ENCODE measurements around the gene COL4A2.

The COL4A2 gene

DNA sequence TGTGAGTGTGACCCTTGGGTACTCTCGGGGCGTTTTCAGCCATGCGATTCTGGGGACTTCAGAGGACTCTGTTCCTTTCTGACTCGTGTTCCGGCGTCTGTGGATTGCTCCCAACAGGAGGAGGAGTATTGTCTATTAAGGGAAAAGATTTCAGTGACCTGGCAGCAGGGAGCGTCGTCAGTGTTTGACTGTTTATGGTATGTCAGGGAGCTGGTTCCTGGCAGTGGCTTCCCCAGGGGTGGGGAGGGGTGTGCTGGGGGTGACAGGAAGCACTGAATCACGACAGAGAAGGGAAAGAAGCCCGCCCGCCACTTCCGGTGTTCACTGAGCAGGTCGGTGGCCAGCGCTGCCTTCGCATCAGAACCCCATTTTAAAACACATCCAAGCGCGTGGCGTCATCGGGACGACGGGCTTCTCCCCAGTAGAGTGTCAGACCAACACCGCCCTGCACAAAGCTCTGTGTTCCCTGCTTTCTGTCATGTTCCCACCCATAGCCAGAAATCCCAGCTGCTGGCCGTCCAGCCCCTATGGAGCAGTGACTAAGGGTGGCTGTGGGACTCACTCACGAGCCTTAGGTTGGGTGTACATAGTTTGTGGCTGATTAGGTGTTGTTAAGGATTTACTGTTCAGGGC, 33.8 kb downstream of the COL4A2 start:
- Histone ChIP-seq H3K4me3 (IDR thresholded peaks at IDR 0.05; ENCODE audit: insufficient read depth, low read depth, low read length) (no peak overlapping the region), H3K27ac (no peak overlapping the region), H3K9ac (no peak overlapping the region), H3K4me1 (ENCODE audit: low read depth, poor library complexity, severe bottlenecking) (no peaks in the 10 kb centered on the region), H4K20me1 (ENCODE audit: insufficient read depth) (no peaks in the 10 kb centered on the region), H3K79me2 (ENCODE audit: insufficient read depth, low read depth) (no peaks in the 10 kb centered on the region), H3K4me2 (no peak overlapping the region), H2AFZ (ENCODE audit: low read depth) (no peak overlapping the region), H3K27me3 (ENCODE audit: insufficient read depth, low read depth) (no peaks in the 10 kb centered on the region), H3K36me3 (ENCODE audit: insufficient read depth) (no peaks in the 10 kb centered on the region)
- TF ChIP-seq CTCF (conservative IDR thresholded peaks at IDR 0.05; ENCODE audit: low read depth, low read length): no peak

DNA sequence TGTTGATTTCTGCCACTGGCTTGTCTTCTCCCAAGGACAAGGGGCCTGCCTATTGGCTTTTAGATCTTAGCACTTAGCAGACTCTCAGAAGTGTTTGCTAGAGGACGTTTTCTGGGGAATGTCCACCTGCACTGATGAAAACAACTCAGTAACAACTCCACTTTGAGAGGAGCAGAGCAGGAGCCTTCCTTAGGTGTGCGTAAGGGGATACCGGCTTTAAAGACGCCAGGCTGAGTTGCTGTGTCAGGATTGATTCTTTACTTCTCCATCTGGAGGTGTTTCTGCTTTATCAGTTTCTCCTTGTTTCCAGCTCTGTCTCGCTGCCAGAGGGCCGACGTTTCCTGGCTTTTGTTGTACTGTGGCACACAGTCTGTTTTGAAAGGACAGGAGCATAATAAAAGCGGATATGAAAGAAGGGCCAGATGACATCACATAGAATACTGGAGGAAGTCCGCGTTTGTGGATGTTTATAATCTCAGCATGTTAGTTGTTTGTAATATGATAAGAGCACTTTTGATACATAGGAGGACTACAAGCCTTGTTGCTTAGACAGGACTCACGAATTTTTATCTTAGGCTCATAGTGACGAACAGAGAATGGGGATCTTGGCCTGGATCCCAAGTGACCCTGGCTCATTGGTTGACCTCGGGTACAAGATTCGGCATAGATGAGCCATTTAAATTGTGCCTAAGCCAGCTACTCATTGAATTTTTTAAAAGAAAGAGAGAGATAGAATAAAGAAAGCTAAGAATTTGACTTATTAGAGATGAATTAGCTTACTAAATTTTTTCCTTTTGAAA, 34.6 kb downstream of the COL4A2 start:
- no peak overlapping the region for H3K4me3 ChIP-seq (IDR thresholded peaks at IDR 0.05; ENCODE audit: insufficient read depth, low read depth, low read length)
- H4K20me1 ChIP-seq (ENCODE audit: insufficient read depth): no peaks in the 10 kb centered on the region
- H3K27me3 ChIP-seq (ENCODE audit: insufficient read depth, low read depth): no peaks in the 10 kb centered on the region
- no peak overlapping the region for H3K9ac ChIP-seq
- no peaks in the 10 kb centered on the region for H3K4me1 ChIP-seq (ENCODE audit: low read depth, poor library complexity, severe bottlenecking)
- no peaks in the 10 kb centered on the region for H3K79me2 ChIP-seq (ENCODE audit: insufficient read depth, low read depth)
- no peak for TF ChIP-seq CTCF (conservative IDR thresholded peaks at IDR 0.05; ENCODE audit: low read depth, low read length)
- no peak overlapping the region for H2AFZ ChIP-seq (ENCODE audit: low read depth)
- no peaks in the 10 kb centered on the region for H3K36me3 ChIP-seq (ENCODE audit: insufficient read depth)
- no peak overlapping the region for H3K27ac ChIP-seq
- no peak overlapping the region for H3K4me2 ChIP-seq

DNA sequence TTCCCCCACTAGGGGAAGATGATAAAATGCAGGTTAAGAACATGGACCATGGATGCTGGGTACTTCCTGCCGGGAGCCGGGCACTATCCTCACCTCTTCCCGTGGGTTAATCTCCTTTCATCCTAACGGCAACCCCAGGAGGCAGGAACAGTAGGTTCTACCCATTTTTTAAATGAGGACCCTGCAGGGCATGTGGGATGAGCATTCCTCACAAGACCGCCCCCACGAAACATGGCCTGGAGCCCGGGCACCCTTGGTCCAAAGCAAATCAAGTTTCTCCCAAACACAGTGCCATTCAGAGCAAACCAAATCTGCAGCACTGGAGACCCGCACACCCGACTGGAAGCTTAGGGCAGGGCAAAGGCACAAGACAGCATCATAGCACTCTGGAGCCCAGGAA, 35.4 kb downstream of the COL4A2 start:
- Histone ChIP-seq H4K20me1 (ENCODE audit: insufficient read depth) (no peaks in the 10 kb centered on the region), H3K27me3 (ENCODE audit: insufficient read depth, low read depth) (no peaks in the 10 kb centered on the region), H3K27ac (no peak overlapping the region), H3K36me3 (ENCODE audit: insufficient read depth) (no peaks in the 10 kb centered on the region), H3K4me3 (IDR thresholded peaks at IDR 0.05; ENCODE audit: insufficient read depth, low read depth, low read length) (no peak overlapping the region), H3K4me1 (ENCODE audit: low read depth, poor library complexity, severe bottlenecking) (no peaks in the 10 kb centered on the region), H3K9ac (no peak overlapping the region), H2AFZ (ENCODE audit: low read depth) (no peak overlapping the region), H3K4me2 (no peak overlapping the region), H3K79me2 (ENCODE audit: insufficient read depth, low read depth) (no peaks in the 10 kb centered on the region)
- no peak for TF ChIP-seq CTCF (conservative IDR thresholded peaks at IDR 0.05; ENCODE audit: low read depth, low read length)

DNA sequence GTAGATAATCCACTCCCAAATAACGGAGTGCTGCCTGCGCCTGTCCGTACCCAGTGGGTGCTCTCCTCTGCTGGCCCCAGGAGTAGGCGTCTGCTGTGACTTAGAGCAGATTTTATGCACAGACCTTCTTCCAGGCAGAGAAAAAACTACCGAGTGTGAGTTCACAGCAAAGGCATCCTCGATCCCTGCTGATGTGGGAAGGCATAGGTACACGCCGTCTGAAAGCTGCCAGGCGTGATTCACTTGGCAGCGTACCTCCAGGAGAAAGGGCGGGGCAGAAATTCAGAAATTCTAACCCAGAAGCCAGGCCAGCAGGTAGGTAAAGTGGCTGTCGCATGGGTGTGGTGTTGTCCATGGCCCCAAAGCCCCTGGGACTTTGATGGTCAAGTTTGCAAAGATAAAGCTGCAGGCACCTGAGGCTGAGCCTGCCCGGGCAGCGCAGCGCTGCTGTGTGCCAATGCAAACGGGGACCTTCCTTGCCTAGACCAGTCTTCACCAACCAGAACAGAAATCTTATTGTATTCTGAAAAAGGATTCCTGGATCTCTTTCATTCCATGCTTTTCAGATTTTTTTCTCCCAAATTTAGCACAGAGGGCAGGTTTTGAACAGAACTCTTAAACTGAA, 36.3 kb downstream of the COL4A2 start:
- Histone ChIP-seq H3K4me3 (IDR thresholded peaks at IDR 0.05; ENCODE audit: insufficient read depth, low read depth, low read length) (no peak overlapping the region), H4K20me1 (ENCODE audit: insufficient read depth) (no peaks in the 10 kb centered on the region), H3K9ac (no peak overlapping the region), H3K27me3 (ENCODE audit: insufficient read depth, low read depth) (no peaks in the 10 kb centered on the region), H3K79me2 (ENCODE audit: insufficient read depth, low read depth) (no peaks in the 10 kb centered on the region), H2AFZ (ENCODE audit: low read depth) (no peak overlapping the region), H3K4me1 (ENCODE audit: low read depth, poor library complexity, severe bottlenecking) (no peaks in the 10 kb centered on the region), H3K36me3 (ENCODE audit: insufficient read depth) (no peaks in the 10 kb centered on the region), H3K27ac (no peak overlapping the region), H3K4me2 (no peak overlapping the region)
- no peak for TF ChIP-seq CTCF (conservative IDR thresholded peaks at IDR 0.05; ENCODE audit: low read depth, low read length)
